NCI-H187 treated with DMSO at 0.1 percent for 48 hours (cell line): ENCODE data around the gene LRRFIP1.
A peak's percentile ranks its signal among the peaks of the same experiment; 100 is the strongest.
"Not testable (repeated sequence)": the region's sequence is repeated elsewhere in the genome, so short reads cannot be mapped to it uniquely, and the experiment has no call there.

Experiments
- DNase-seq: peaks from one replicate; lab custom pipeline; 2025; lab: John Stamatoyannopoulos, UW

Gene LRRFIP1

DNA sequence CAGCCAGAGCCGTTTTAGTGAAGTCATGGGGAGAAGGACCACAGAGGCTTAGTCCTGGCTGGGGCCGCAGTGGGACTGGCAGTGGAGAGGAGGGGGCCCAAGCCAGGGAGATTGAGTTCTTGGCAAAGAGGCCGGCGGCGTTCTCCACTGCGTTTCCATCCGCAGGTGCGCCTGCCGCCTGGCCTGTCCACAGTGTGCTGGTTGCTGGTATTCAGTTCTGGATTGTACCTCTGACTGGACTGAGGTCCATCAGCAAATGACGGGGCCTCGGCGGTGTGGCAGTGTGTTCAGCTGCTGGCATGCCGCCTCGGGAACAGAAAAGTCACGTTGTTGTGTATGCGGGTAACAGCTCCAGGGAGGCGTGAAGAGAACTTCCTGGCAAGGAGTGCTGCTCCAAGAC, 36.8 kb downstream of the LRRFIP1 start:
- no peak for DNase-seq

DNA sequence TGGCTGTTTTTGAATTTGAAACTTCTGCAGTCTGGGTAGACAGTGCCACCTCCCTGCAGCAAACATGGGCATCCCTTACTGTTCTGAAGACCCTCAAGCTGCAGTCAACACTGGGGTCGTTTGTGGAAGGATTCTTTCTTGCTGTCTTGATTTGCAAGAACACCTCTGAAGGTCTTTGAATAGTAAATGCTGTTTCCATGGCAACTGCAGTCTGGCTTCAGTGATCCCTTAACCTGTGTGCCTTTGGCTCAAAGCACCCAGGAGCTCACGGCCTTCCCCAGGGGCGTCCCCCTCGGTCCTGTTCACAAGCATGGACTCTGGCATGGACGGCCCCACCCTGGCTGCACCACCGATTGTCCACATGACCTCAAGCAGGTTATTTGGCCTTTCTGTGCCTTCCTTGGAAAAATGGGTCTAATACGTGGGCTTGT, 38.3 kb downstream of the LRRFIP1 start:
- DNase-seq, result no peak

DNA sequence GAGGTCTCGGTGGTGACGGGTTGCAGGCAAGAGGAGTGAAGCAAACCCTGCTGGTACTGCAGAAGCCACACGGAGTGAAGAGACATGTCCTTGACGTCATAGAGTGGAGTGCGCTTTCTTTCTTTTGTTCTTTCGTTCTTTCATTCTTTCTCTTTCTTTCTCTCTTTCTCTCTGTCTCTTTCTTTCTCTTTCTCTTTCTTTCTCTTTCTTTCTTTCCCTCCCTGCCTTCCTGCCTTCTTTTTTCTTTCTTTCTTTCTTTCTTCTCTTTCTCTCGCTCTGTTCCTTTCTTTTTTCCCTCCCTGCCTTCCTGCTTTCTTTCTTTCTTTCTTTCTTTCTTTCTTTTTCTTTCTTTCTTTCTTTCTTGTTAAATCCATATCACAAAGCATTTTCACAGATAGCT, 39.2 kb downstream of the LRRFIP1 start:
- no peak for DNase-seq

DNA sequence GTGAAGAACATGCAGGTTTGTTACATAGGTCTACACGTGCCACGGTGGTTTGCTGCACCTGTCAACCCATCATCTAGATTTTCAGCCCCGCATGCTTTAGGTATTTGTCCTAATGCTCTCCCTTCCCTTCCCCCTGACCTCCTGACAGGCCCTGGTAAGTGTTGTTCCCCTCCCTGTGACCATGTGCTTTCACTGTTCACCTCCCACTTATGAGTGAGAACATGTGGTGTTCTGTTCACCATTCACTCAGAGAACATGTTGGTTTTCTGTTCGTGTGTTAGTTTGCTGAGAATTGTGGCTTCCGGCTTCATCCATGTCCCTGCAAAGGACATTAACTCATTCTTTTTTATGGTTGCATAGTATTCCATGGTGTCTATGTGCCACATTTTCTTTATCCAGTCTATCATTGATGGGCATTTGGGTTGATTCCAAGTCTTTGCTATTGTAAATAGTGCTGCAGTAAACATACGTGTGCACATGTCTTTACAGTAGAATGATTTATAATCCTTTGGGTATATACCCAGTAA, 39.7 kb downstream of the LRRFIP1 start:
- not testable (repeated sequence) for DNase-seq

DNA sequence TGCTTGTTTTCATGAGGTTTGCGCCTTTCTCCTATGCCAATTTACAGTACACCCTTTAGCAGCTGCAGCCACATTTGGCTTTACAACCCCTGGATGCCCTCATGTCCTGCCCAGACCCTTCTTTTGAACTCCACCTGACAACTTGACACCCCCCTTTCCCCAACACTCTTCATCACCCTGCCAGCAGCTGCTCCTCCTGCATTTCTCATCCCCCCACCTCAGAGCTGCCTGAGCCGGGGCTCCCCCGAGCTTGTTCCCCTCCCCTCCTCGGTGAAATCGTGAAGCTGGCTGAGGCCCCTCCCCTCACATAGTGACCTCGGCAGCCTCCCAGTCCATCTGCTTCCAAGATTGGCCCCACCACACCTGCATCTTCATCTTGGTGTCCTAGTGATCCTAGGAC, 40.5 kb downstream of the LRRFIP1 start:
- DNase-seq, result no peak

DNA sequence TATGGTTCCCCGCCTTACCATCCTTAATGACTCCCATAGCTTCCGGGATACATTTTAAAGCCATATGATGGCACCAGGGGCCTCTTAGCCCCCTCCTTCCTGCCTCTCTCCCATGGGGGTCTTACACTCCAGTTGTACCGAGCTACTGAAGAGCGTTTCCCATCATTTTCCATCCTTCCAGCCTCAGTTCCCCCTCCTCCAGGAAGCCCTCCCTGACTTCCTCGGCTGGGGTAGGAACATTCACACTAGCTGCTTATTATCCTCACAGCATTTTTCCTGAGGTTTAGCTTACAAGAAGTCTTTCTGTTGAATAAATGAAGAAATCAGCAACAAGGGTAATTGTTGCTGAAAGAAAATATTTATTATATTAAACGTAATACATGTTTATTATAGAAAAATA, 41.1 kb downstream of the LRRFIP1 start:
- no peak for DNase-seq

DNA sequence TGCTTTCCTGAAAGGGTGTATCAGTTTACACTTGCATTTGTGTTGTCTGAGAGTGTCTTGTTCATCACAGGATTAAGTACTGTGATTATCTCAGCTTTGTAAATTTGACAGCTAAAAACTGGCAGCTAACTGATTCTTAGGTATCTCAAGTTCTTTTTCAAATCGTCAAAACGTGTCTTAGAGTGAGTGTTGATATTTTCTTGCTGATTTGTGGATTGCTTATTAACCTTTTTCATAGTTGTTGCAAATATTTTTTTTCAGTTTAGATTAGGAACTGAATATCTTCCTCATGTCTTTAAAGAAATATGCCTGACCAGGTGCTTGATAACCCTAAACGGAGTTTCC, 41.9 kb downstream of the LRRFIP1 start:
- DNase-seq, result no peak

DNA sequence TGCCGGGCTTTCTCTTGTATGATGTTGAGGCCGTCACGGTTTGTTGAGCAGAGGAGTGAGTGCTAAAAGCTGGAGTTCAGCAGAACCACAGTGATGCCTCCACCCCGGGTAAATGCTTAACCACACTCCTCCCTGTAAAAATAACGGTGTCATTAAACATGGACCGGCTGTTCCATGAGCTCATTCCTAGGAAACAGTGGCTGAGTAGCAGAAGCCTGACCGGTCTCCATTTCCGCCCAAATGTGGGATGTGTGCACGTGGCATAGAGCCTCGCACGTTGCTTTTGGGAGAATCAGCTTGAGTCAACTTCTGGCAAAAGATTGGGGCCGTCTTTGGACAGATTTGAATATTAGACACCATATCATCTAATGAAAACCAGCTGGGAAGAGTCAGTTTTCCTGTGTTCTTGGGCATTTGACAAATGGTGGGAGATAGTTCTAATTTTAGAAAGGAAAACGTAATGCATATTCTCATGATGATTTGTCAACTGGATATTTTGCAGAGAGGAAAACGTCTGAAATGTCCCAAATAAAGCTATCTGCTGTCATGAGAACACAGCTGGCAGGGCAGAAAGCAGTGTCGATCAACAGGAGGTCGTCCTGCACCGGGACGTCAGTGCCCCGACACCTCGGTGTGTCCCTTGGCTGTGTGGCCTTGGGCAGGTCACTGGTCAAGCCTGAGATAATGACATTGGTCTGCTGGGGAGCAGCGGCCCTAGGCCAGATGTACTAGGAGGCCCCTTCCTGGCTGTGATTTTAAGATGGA, 42.4 kb downstream of the LRRFIP1 start:
- peak; percentile 81 for DNase-seq

DNA sequence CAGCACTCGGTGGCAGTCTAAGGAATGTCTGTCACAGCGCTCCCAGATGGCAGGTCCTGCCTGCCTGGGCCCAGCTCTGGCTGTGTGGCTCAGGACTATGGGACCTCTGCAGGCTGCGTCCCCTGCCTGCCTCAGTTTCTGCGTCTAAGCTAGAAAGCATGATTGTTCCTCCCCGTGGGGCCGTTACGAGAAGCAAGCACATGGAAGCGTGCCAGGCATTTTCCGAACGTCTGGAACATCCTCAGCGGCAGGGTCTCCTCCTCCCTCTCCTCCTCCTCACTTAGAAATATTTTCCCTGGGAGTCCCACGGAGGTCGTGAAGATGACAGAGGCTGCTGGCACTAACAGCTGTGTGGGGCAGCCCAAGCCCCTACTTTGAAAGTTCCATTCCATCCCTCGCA, 43.3 kb downstream of the LRRFIP1 start:
- DNase-seq, result no peak

DNA sequence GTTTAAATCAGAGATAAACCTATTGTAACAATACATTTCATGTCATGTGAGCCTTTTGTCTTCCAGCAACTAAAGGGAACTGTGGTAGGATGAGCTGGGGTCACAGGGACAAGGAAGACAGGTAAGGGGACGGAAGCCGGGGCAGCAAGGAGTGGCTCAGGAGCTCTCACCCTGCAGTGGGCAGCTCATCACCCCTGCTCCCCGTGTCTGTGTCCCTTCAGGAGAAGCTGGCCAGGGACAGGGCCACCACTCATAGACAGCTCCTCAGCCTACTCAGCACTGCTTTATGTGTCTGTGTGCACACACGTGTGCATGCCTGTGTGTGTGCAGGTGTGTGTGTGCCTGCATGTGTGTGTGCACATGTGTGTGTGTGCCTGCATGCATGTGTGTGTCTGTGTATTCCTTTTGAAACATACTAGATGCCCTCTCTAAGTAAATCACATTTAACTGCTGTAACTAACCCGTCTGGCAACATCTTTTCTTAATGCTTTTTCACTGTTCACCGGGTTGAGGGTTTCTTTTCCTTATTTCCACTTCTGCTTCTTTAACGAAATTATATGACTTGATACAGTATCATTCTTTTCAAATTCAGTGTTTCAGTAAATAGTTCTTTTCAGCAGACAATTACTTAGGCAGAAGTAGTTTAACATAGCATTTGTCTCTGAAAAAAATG, 44.2 kb downstream of the LRRFIP1 start:
- DNase-seq, result no peak

DNA sequence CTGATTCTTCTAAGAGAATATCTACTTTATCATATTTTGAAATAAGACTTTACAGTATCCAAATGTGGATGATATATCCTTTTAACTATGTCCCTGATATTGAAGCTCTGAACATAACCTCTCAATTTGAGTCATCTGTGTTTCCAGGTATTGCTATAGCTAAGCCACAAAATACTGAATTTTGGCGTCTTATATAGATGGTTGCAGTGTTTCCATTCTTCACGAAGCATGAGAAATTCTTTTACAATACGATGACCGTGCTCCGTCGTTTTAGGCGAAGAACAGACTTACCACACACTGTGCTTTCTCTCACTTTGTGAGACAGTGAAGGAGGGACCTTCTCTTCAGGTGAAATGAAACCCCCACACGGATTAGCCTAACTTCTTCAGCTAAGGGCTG, 45.3 kb downstream of the LRRFIP1 start:
- no peak for DNase-seq

DNA sequence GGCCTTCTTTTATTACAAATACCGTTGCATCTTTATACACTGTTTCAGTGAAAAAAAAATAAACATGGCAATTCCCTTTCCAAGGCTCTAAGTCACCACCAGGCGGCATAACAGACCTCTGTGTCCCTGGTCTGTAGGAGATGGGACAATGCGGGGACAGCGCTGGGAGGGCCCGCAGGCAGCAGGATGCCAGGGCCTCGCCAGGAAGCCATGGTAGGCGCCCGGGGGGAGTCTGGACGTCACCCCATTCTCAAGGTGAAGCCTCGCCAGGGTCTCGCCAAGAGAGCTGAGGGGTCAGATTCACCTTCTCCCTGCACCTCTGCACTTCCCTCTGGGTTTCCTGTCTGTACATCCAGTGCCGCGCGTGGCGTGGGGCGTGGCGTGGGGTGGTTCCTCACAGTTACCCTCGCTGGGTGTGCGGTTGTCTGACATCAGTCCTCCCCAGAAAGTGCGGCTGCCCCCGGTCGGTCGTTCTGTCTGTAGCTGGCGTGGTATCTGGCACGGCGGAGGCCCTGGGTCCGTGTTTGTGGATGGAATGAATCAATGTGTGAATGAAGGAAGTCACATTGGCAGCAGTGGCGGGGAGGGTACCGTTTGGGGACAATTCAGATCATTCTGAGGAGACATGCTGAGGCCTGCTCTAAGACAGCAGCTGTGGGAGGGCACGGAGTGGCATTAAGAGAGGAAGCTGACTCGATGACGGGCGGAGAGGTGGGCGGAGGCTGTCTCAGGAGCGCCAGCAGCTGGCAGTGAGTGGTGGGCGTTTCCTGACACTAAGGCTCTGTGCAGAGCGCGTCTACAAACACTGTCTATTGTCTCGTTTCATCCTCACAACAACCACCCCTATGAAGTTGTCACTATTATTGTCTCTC, 46.0 kb downstream of the LRRFIP1 start:
- peak; percentile 54 for DNase-seq

DNA sequence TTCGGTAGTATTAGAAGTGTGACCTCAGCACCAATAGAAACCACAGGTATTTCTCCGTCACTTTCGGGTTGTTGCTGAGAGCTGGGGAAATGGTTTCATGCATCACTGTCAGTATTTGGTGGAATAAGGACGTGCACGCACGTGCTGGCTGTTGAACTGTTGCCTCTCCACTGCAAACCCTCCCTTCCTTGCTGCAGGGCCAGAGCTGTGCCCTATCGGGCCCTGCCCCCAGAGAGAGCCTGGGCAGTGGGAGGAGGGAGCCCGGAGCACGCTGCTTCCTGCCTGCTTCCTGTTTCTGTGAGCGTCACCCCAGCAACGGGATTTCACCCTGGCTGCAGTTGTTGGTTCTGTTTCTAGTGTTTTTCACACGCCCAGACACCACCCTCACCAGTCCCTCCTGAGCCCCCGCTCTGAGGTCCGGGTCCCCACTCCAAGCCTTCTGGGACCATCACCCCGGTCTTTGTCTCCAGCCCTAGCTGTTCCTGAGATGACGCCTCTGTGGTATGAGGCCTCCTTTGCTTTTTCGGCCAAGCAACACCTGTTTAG, 47.4 kb downstream of the LRRFIP1 start:
- no peak for DNase-seq

DNA sequence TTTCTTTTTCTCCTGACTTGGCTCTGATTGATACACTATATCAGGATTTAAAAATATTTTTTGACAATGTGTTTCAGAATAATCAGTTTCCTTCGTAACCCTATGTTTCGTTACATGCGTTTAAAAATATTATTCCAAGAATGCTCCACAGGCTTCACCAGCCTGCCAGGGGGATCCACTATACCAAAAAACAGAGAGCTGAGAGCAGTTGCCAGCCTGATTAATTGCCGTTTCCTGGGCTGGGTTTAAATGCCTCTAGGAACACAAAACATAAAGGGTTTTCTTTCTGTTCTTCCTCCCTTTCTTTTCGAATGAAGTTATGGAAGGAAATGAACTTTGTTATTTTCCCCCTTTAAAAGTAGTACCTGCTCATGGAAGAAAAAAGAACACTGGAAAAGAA, 47.9 kb downstream of the LRRFIP1 start:
- no peak for DNase-seq

DNA sequence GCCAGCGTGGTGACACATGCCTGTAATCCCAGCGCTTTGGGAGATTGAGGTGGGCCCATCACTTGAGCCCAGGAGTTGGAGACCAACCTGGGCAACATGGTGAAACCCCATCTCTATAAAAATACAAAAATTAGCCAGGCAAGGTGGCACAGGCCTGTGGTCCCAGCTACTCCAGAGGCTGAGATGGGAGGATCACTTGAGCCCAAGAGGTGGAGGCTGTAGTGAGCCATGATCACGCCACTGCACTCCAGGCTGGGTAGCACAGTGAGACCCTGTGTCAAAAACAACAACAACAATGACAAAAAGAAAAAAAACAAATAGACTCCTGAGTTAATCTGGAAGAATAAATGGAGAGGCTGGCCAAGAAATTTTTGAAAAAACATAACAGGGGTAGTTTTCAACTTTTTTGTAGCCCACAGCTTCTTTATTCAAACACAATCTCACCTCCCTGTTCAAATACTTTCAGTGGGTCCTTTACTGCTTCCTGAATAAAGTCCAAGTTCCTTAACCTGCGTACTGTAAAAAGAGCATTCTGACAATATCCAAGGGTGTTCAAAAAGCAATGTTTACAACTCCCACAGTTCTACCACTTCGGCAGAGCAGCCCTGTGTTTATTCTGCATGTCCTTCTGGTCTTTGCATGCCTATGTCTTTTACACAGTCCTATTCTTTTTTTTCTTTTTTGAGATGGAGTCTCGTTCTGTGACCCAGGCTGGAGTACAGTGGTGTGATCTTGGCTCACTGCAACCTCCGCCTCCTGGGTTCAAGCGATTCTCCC, 53.5 kb downstream of the LRRFIP1 start:
- DNase-seq, result no peak

DNA sequence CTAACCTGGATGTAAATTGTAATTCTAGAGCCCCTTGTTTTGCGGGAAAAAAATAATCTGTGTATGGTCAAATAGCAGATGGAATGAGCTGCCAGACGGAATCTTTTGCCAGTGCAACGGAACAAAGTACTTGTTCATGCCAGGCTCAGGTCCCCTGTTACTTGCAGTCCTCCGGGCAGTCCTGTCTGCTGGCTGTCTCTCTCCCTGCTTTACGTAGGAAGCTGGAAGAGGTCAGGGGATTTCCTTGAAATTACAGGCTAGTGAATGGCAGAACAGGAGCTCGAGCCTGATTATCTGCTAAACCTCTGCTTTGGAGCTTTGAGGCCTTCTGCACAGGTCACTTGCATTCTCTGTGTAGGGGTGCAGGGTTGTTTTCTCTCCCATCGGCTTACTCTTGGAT, 54.8 kb downstream of the LRRFIP1 start:
- DNase-seq, result no peak

DNA sequence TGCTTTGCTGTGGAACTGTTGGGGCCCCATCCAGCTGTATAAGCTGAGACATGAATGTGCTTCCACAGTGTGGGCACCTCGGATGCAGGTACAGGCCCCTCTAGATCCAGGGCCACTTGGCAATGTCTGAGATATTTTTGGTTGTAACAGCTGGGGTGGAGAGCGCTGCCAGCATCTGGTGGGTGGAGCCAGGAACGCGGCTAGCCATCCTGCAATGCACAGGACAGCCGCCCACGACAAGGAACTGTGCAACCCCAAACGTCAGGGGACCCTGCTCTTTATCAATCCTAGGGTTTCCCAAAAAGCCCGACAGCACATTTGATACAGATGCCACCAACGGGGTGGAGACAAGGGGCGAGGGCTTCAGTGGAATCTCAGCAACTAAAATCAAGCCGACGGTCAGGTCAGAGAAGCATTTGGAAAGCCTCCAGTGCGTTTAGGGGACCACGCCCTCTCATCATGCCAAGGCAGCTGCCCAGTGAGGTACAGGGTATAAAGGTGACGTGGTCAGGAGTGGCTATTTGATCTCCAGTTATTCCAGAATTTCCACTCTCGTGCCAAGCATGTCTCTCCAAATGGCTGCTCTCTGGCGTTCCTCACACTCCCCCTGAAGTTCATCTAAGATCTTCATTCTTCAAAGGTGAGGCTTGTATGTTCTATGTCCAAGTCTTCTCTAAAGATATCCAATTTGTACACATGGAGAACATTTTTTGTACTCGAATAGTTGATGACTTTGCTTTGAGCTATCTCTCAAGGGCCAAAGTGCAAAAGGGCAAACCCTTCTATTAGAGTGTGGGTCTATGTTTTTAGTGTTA, 55.7 kb downstream of the LRRFIP1 start:
- no peak for DNase-seq

DNA sequence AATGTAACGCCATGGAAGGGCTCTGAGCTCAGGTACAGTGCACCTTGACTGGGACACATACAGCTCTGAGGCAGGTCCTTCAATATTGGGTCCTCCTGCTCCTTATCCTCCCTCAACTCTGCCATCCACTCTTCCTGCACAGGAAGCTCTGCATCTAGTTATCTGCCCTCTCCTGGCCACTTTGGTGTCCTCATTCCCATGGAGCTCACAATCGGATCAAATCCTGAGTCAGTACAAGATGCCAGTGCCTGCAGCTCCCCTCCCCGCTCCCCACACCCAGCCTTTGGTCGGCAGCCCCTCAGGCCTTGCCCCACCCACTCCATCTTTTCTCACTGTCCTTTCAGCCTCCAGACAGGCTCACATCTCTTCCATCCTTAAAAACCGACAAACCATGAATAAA, 58.0 kb downstream of the LRRFIP1 start:
- no peak for DNase-seq

DNA sequence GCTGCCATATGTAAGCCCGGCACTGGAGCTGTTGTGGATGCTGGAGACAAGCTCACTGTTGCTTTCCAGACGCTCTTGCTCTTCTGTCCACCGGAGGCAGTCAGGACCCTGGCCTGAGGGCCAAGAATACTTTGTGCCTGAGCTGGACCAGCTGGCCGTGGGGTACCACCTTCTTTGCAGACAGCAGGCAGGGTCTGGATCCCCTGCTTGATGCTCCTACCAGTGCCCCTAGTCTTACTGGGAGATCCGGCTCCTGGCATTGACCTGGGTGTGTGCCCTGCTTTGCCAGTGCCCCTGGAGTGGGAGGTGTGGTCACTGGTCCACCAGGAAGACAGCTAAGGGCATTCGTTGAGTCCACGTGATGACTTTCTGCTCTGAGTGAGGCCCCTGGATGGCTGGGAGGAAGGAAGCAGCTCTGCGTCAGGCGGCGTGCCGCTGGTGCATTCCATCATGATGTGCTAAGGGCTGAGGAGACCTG, 59.3 kb downstream of the LRRFIP1 start:
- no peak for DNase-seq

DNA sequence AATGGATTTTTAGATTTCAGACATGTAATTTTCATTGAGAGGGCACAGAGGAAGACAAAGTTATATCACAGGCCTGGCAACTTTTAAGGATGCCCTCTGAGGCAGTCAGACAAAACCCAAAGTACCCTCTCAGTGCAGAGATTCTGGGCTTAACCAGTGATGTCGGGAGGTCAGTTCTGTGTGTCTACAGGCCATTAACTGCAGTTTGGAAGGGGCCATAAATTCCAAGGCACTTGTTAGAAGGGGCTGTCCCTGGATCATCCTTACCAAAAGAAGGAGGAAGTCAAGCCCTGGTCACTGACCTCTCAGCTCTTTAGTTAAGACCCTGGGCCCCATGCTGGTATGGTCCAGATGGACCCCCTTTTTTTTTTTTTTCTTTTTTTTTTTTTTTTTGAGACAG, 60.7 kb downstream of the LRRFIP1 start:
- no peak for DNase-seq

DNA sequence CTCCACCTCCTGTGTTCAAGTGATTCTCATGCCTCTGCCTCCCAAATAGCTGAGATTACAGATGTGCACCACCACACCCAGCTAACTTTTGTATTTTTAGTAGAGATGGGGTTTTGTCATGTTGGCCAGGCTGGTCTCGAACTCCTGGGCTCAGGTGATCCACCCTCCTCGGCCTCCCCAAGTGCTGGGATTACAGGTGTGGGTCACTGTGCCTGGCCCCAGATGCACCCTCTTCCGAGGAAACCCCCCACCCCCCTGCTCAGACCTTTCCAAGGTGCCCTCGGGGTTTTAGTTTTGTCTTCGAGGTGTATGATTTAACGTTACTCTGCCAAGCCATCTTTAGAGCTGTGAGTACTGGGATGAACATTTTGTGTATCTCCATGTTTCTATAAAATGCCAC, 61.2 kb downstream of the LRRFIP1 start:
- not testable (repeated sequence) for DNase-seq
